A549 (cell line): ENCODE data around the gene BGLAP. TPM values are rescaled to one million over a fixed set of nuclear protein-coding genes. Genes with fewer than 3 reads are reported as not detected.

Experiments used
- ATAC-seq, 2 experiments: fragments of 200-7000 bp in 1 of 2; fragments of >200 bp in 1 of 2; cut with Nextera tagmentation in 1 of 2; cut with Tn5 transposase in 1 of 2; 3 replicates each; pipeline versions ENCODE4 v1.8.0 to v1.9.1; 2018 to 2020; ENCODE audit warnings: mild to moderate bottlenecking in 1 of 2, moderate library complexity in 1 of 2
- CTCF ChIA-PET: fragments of 300-600 bp; sonication (Branson Sonifier 250); formaldehyde crosslinking; extraction: SDS; loops from one replicate; lab custom pipeline; 2021; ENCODE audit warnings: antibody characterized with exemption, inconsistent platforms; lab: Yijun Ruan, JAX
- POLR2A ChIA-PET: fragments of 350-600 bp; formaldehyde crosslinking; extraction: SDS; loops from one replicate; lab custom pipeline; 2021; ENCODE audit warnings: antibody characterized with exemption, inconsistent platforms; lab: Yijun Ruan, JAX
- DNase-seq, 2 experiments: peaks; one replicate each; pipeline versions ENCODE4 v3.0.0 to v3.0.0-alpha.2; 2011 to 2016; ENCODE audit warnings: low read depth in 1 of 2, low spot score in 1 of 2
- FAIRE-seq: peaks from 2 replicates; lab custom pipeline; 2011; peaks lifted over from hg19 to GRCh38; lab: Jason Lieb, UNC
- H3K27ac ChIP-seq, 2 experiments: fragments of >200 bp; sonication (Bioruptor Twin); formaldehyde crosslinking; 3 replicates each; pipeline ENCODE4 v1.5.1; 2016 to 2017
- H3K4me1 ChIP-seq: fragments of >200 bp; sonication (Bioruptor Twin); formaldehyde crosslinking; 3 replicates; pipeline ENCODE4 v1.6.1; 2016
- H3K4me2 ChIP-seq: fragments of >200 bp; sonication (Bioruptor Twin); formaldehyde crosslinking; 3 replicates; pipeline ENCODE4 v1.6.1; 2016
- H3K4me3 ChIP-seq: fragments of >200 bp; sonication (Bioruptor Twin); formaldehyde crosslinking; 3 replicates; pipeline ENCODE4 v1.5.1; 2016
- H3K9me3 ChIP-seq: fragments of >200 bp; sonication (Bioruptor Twin); formaldehyde crosslinking; 3 replicates; pipeline ENCODE4 v1.6.1; 2016
- BHLHE40 ChIP-seq: IDR thresholded peaks from 2 replicates; pipeline ENCODE4 v1.6.1; 2012; ENCODE audit warnings: low read depth, low read length, inconsistent platforms
- CHD2 ChIP-seq: fragments of 150-350 bp; IDR thresholded peaks from 2 replicates; pipeline ENCODE4 v1.6.1; 2014; ENCODE audit warnings: low read length; ENCODE audit not compliant: partially characterized antibody
- CHD4 ChIP-seq: fragments of 200-600 bp; sonication (generic); IDR thresholded peaks from 2 replicates; pipeline ENCODE4 v1.6.1; 2016; ENCODE audit warnings: antibody characterized with exemption, mild to moderate bottlenecking, borderline replicate concordance
- FOXS1 ChIP-seq: fragments of 250-450 bp; sonication (Bioruptor Pico); IDR thresholded peaks from 2 replicates; pipeline ENCODE4 v1.5.0; 2020; ENCODE audit warnings: mild to moderate bottlenecking, moderate library complexity
- HOXB5 ChIP-seq: fragments of 250-450 bp; sonication (Bioruptor Pico); IDR thresholded peaks from 2 replicates; pipeline ENCODE4 v1.5.0; 2020; ENCODE audit warnings: mild to moderate bottlenecking, moderate library complexity
- JUN ChIP-seq, 2 experiments: fragments of >200 bp; sonication (Bioruptor Twin); formaldehyde crosslinking; IDR thresholded peaks; 2 replicates in 1 of 2; 3 replicates in 1 of 2; pipeline ENCODE4 v1.6.1; 2016 to 2017
- JUNB ChIP-seq: fragments of >200 bp; sonication (Bioruptor Twin); formaldehyde crosslinking; IDR thresholded peaks from 2 replicates; pipeline ENCODE4 v1.6.1; 2016
- MYC ChIP-seq: IDR thresholded peaks from 2 replicates; pipeline ENCODE4 v1.6.1; 2012; ENCODE audit warnings: mild to moderate bottlenecking, inconsistent platforms, low read length, improper control_type of control experiment, borderline replicate concordance
- NFE2L2 ChIP-seq: fragments of 150-350 bp; conservative IDR thresholded peaks from 2 replicates; pipeline ENCODE4 v1.6.1; 2014; ENCODE audit warnings: low read length
- POLR2A ChIP-seq: IDR thresholded peaks from 2 replicates; pipeline ENCODE4 v1.6.1; 2012; ENCODE audit warnings: mild to moderate bottlenecking, low read length
- RAD21 ChIP-seq, 2 experiments: fragments of >200 bp in 1 of 2; sonication (Bioruptor Twin) in 1 of 2; formaldehyde crosslinking in 1 of 2; IDR thresholded peaks in 1 of 2; conservative IDR thresholded peaks in 1 of 2; 2 replicates in 1 of 2; 3 replicates in 1 of 2; pipeline ENCODE4 v1.6.1; 2012 to 2018; ENCODE audit warnings: inconsistent platforms in 1 of 2
- RCOR1 ChIP-seq: fragments of 150-350 bp; IDR thresholded peaks from 2 replicates; pipeline ENCODE4 v1.6.1; 2014; ENCODE audit warnings: antibody characterized with exemption, low read length, low read depth
- RFX5 ChIP-seq: fragments of 450-650 bp; IDR thresholded peaks from 2 replicates; pipeline ENCODE4 v1.7.1; 2014; ENCODE audit warnings: antibody characterized with exemption, mild to moderate bottlenecking, moderate library complexity
- ZFP36 ChIP-seq: fragments of 450-650 bp; IDR thresholded peaks from 2 replicates; pipeline ENCODE4 v1.6.1; 2014; ENCODE audit warnings: borderline replicate concordance; ENCODE audit not compliant: partially characterized antibody
- WGBS: methylation state at CpG from one replicate; pipeline ENCODE4 v1.1.6; 2017; ENCODE audit errors: missing lambda C conversion rate; 5-methylcytosine and 5-hydroxymethylcytosine counted together
- polyA plus RNA-seq, 4 experiments: library from polyadenylated mRNA; depleted of rRNA in 3 of 4; stranded (reverse); fragments of >200 nt; fragmentation: RNase III in 1 of 4; extraction: RNeasy Plus Mini Kit Qiagen cat#74134 plus additional on column Dnase treatment in 1 of 4; gene quantifications; 2 replicates in 3 of 4; 3 replicates in 1 of 4; pipeline ENCODE4 v1.2.3, GENCODE V29; 2011 to 2017
- TF ChIP-seq, protein P1 (sequence below): IDR thresholded peaks from 2 replicates; pipeline ENCODE4 v1.6.1; 2012
- TF ChIP-seq, protein P2 (sequence below): fragments of 250-450 bp; sonication (Bioruptor Pico); IDR thresholded peaks from 2 replicates; pipeline ENCODE4 v1.5.0; 2021; ENCODE audit warnings: mild to moderate bottlenecking, moderate library complexity, borderline replicate concordance
- TF ChIP-seq, protein P3 (sequence below): fragments of >200 bp; sonication (Bioruptor Twin); formaldehyde crosslinking; IDR thresholded peaks from 2 replicates; pipeline ENCODE4 v1.6.1; 2016
- TF ChIP-seq, protein P4 (sequence below): fragments of 450-650 bp; IDR thresholded peaks from 2 replicates; pipeline ENCODE4 v1.6.1; 2014; ENCODE audit warnings: antibody characterized with exemption
- TF ChIP-seq, protein P5 (sequence below): fragments of 250-450 bp; sonication (Bioruptor Pico); IDR thresholded peaks from 2 replicates; pipeline ENCODE4 v1.5.0; 2020; ENCODE audit warnings: low read depth, mild to moderate bottlenecking, moderate library complexity
- TF ChIP-seq, protein P6 (sequence below): fragments of >200 bp; sonication (Bioruptor Twin); formaldehyde crosslinking; IDR thresholded peaks from 3 replicates; pipeline ENCODE4 v1.5.1; 2016
- TF ChIP-seq, protein P7 (sequence below): IDR thresholded peaks from 2 replicates; pipeline ENCODE4 v1.6.1; 2012; ENCODE audit warnings: low read depth, borderline replicate concordance

BGLAP gene
- polyA plus RNA-seq, 2 of the 4 experiments (the other 2 are of a cell fraction), result 0.12 to 0.23 TPM

DNA sequence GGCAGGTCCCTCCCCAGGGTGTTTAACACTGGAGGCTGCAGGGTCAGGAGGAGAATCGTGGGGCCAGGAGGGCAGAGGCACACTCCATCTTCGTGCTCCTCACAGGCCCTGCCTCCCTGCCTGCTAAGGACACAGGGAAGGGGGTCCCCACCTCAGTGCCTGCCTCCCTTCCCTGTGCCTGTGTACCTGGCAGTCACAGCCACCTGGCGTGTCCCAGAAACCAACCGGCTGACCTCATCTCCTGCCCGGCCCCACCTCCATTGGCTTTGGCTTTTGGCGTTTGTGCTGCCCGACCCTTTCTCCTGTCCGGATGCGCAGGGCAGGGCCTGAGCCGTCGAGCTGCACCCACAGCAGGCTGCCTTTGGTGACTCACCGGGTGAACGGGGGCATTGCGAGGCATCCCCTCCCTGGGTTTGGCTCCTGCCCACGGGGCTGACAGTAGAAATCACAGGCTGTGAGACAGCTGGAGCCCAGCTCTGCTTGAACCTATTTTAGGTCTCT is 623 bp upstream of the BGLAP start:
- H3K27ac ChIP-seq, result 0 out of 6 replicates have a peak overlapping the region, but pooled peaks of 1 of the 2 experiments have one; percentile 24
- CTCF ChIA-PET, result interaction anchor here (0.6 to 25.3 kb wide), 6 partner anchors 11 to 1735 kb away, joined by 4 to 639 read pairs (median 6); partner anchors contain the start of gene SEMA4A
- no peak for DNase-seq

DNA sequence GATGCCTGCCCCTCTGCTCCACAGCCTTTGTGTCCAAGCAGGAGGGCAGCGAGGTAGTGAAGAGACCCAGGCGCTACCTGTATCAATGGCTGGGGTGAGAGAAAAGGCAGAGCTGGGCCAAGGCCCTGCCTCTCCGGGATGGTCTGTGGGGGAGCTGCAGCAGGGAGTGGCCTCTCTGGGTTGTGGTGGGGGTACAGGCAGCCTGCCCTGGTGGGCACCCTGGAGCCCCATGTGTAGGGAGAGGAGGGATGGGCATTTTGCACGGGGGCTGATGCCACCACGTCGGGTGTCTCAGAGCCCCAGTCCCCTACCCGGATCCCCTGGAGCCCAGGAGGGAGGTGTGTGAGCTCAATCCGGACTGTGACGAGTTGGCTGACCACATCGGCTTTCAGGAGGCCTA is 754 bp downstream of the BGLAP start:
- WGBS, result 77% methylated on average over 9 of the region's 10 CpGs

More for the DNA sequence above, 623 bp upstream of the BGLAP start:
- WGBS, result 57% methylated on average over 8 of the region's 15 CpGs
- ATAC-seq (peak; percentile 4 to 23; a peak in 4 of 6 replicates), FAIRE-seq (no peak)
- no peaks in the 10 kb centered on the region for H3K9me3 ChIP-seq
- POLR2A ChIA-PET, result interaction anchor here (1.2 kb wide), 1 partner anchor 9 kb away, joined by 4 read pairs; no protein-coding TSS in a partner anchor
- no peak overlapping the region for H3K4me3 ChIP-seq
- TF ChIP-seq RFX5, result no peak
- TF ChIP-seq ZFP36, result no peak
- TF ChIP-seq POLR2A, result no peak
- TF ChIP-seq, protein P1, sequence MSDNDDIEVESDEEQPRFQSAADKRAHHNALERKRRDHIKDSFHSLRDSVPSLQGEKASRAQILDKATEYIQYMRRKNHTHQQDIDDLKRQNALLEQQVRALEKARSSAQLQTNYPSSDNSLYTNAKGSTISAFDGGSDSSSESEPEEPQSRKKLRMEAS, result no peak
- no peaks in the 10 kb centered on the region for H3K4me1 ChIP-seq
- no peak overlapping the region for H3K4me2 ChIP-seq

DNA sequence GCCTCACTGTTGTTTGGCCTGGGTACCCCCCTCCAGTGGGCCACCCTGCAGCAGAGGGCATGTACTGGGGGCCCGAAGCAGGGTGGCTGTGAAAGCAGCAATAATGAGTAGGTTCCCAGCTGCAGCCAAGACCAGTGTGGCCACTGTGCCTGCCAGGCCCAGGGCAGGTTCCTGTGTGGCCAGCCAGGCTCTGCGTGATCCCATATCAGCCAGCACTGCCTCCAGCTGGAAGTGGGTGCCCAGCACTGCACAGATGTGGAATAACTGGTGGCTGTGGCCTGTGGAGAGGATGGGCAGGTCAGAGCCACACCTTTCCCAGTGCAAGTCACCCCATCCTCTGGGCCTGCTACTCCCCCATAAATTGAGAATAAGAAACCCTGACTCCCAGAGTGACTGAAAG is 2.1 kb downstream of the BGLAP start:
- Histone ChIP-seq H3K4me1 (peaks cover 12% of the 10 kb centered on the region), H3K4me3 (no peak overlapping the region)
- TF ChIP-seq JUN (IDR thresholded peaks at IDR 0.05), result peak in 1 of 2 experiments; percentile 22; a peak in 1 of 5 replicates
- TF ChIP-seq FOXS1 (CRISPR knock-in tag), result no peak
- TF ChIP-seq, all 56 proteins: peak for 1
- CTCF ChIA-PET, result interaction anchor here (0.5 to 1.3 kb wide), 2 partner anchors 147 to 371 kb away, joined by 3 read pairs; no protein-coding TSS in a partner anchor
- FAIRE-seq (no peak), ATAC-seq (peak; percentile 3 to 6; a peak in 3 of 6 replicates), DNase-seq (no peak)
- Histone ChIP-seq H3K27ac (no peak overlapping the region), H3K9me3 (no peaks in the 10 kb centered on the region), H3K4me2 (no peak overlapping the region)
- WGBS, result no CpG with 5 or more reads among the region's 2 CpGs
- POLR2A ChIA-PET, result no interaction called here

More for the DNA sequence above, 754 bp downstream of the BGLAP start:
- Histone ChIP-seq H3K27ac (no peak overlapping the region), H3K4me1 (peaks cover 10% of the 10 kb centered on the region), H3K4me3 (no peak overlapping the region), H3K9me3 (no peaks in the 10 kb centered on the region), H3K4me2 (no peak overlapping the region)
- no peak for DNase-seq
- CTCF ChIA-PET, result interaction anchor here (2.1 to 2.2 kb wide), 3 partner anchors 10 to 152 kb away, joined by 5 to 6 read pairs (median 6); no protein-coding TSS in a partner anchor
- TF ChIP-seq CHD4 (no peak), RCOR1 (no peak), JUN (IDR thresholded peaks at IDR 0.05) (no peak), NFE2L2 (no peak), RAD21 (conservative IDR thresholded peaks at IDR 0.05 in 1 of 2, IDR thresholded peaks at IDR 0.05 in 1 of 2) (no peak), BHLHE40 (no peak), MYC (no peak)
- TF ChIP-seq, protein P2, sequence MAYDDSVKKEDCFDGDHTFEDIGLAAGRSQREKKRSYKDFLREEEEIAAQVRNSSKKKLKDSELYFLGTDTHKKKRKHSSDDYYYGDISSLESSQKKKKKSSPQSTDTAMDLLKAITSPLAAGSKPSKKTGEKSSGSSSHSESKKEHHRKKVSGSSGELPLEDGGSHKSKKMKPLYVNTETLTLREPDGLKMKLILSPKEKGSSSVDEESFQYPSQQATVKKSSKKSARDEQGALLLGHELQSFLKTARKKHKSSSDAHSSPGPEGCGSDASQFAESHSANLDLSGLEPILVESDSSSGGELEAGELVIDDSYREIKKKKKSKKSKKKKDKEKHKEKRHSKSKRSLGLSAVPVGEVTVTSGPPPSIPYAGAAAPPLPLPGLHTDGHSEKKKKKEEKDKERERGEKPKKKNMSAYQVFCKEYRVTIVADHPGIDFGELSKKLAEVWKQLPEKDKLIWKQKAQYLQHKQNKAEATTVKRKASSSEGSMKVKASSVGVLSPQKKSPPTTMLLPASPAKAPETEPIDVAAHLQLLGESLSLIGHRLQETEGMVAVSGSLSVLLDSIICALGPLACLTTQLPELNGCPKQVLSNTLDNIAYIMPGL (CRISPR knock-in tag), result no peak
- TF ChIP-seq, protein P3, sequence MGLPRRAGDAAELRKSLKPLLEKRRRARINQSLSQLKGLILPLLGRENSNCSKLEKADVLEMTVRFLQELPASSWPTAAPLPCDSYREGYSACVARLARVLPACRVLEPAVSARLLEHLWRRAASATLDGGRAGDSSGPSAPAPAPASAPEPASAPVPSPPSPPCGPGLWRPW, result no peak
- TF ChIP-seq, protein P4, sequence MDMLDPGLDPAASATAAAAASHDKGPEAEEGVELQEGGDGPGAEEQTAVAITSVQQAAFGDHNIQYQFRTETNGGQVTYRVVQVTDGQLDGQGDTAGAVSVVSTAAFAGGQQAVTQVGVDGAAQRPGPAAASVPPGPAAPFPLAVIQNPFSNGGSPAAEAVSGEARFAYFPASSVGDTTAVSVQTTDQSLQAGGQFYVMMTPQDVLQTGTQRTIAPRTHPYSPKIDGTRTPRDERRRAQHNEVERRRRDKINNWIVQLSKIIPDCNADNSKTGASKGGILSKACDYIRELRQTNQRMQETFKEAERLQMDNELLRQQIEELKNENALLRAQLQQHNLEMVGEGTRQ, result no peak
- no peak for FAIRE-seq
- peak in 1 of 2 experiments; percentile 1; a peak in 2 of 6 replicates for ATAC-seq
- POLR2A ChIA-PET, result interaction anchor here (0.6 kb wide), 1 partner anchor 190 kb away, joined by 3 read pairs; no protein-coding TSS in a partner anchor

DNA sequence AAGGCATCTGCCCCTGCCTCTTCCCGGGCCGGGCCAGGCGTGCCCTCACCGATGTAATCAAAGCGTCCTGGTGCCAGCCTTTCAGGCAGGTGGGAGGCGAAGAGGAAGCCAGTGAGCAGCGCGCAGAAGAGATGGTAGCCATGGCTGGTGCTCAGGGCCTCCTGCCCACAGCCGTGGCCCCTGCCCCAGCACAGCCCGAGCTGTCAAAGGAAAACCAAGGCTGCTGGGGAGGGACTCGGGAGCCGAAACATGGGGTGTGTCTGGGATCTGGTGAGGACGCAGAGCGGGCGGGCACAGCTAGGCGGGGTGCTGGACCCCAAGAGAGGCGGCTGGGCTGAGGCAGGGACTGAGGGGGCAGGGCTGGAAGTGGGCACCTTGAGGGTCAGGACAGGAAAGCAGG is 2.7 kb downstream of the BGLAP start:
- ChIA-PET CTCF (interaction anchor here (1.2 to 1.4 kb wide), 3 partner anchors 48 to 148 kb away, joined by 3 to 5 read pairs (median 3); no protein-coding TSS in a partner anchor), POLR2A (no interaction called here)
- no peak for DNase-seq
- Histone ChIP-seq H3K4me3 (no peak overlapping the region), H3K9me3 (no peaks in the 10 kb centered on the region), H3K27ac (no peak overlapping the region), H3K4me1 (peaks cover 12% of the 10 kb centered on the region), H3K4me2 (no peak overlapping the region)
- WGBS, result 91% methylated on average over 15 of the region's 17 CpGs
- no peak for FAIRE-seq
- ATAC-seq, result no peak
- TF ChIP-seq, protein P5, sequence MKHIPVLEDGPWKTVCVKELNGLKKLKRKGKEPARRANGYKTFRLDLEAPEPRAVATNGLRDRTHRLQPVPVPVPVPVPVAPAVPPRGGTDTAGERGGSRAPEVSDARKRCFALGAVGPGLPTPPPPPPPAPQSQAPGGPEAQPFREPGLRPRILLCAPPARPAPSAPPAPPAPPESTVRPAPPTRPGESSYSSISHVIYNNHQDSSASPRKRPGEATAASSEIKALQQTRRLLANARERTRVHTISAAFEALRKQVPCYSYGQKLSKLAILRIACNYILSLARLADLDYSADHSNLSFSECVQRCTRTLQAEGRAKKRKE (CRISPR knock-in tag), result no peak
- TF ChIP-seq HOXB5 (no peak), JUNB (no peak), NFE2L2 (no peak), CHD2 (no peak), BHLHE40 (no peak)
- TF ChIP-seq, protein P6, sequence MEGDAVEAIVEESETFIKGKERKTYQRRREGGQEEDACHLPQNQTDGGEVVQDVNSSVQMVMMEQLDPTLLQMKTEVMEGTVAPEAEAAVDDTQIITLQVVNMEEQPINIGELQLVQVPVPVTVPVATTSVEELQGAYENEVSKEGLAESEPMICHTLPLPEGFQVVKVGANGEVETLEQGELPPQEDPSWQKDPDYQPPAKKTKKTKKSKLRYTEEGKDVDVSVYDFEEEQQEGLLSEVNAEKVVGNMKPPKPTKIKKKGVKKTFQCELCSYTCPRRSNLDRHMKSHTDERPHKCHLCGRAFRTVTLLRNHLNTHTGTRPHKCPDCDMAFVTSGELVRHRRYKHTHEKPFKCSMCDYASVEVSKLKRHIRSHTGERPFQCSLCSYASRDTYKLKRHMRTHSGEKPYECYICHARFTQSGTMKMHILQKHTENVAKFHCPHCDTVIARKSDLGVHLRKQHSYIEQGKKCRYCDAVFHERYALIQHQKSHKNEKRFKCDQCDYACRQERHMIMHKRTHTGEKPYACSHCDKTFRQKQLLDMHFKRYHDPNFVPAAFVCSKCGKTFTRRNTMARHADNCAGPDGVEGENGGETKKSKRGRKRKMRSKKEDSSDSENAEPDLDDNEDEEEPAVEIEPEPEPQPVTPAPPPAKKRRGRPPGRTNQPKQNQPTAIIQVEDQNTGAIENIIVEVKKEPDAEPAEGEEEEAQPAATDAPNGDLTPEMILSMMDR, result no peak
- TF ChIP-seq, protein P1, result no peak
- TF ChIP-seq, protein P7, sequence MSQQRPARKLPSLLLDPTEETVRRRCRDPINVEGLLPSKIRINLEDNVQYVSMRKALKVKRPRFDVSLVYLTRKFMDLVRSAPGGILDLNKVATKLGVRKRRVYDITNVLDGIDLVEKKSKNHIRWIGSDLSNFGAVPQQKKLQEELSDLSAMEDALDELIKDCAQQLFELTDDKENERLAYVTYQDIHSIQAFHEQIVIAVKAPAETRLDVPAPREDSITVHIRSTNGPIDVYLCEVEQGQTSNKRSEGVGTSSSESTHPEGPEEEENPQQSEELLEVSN, result no peak
